Liver (tissue), 9 donors: Measurements from ENCODE around the gene KIN. TPM values are rescaled to one million over a fixed set of nuclear protein-coding genes. Genes with fewer than 3 reads are reported as not detected.

Experiments used
- DNase-seq: peaks from one replicate; pipeline ENCODE4 v3.0.0-alpha.2; 2017; ENCODE audit warnings: low spot score
- H3K27ac ChIP-seq, 2 donors: one replicate each; pipeline ENCODE4 v1.7.0; 2013; ENCODE audit warnings: inconsistent platforms in 2 of 2, low read length in 2 of 2, control low read depth in 1 of 2, low read depth in 1 of 2, mild to moderate bottlenecking in 1 of 2
- H3K27me3 ChIP-seq, 4 donors: one replicate each; pipeline versions ENCODE4 v1.6.1 to v1.7.0; 2013; ENCODE audit warnings: low read length in 3 of 4, inconsistent platforms in 1 of 4, mild to moderate bottlenecking in 1 of 4, moderate library complexity in 1 of 4; ENCODE audit not compliant: control insufficient read depth in 4 of 4, insufficient read depth in 4 of 4
- H3K36me3 ChIP-seq, 4 donors: one replicate each; pipeline versions ENCODE4 v1.6.1 to v1.7.0; 2013; ENCODE audit warnings: low read length in 3 of 4, mild to moderate bottlenecking in 3 of 4, low read depth in 1 of 4, moderate library complexity in 1 of 4; ENCODE audit not compliant: control insufficient read depth in 4 of 4, insufficient read depth in 3 of 4
- H3K4me1 ChIP-seq, 4 donors: one replicate each; pipeline versions ENCODE4 v1.6.1 to v1.7.0; 2013; ENCODE audit warnings: low read length in 3 of 4, mild to moderate bottlenecking in 3 of 4, moderate library complexity in 1 of 4; ENCODE audit not compliant: control insufficient read depth in 4 of 4, insufficient read depth in 4 of 4
- H3K4me3 ChIP-seq, 3 donors: one replicate each; pipeline versions ENCODE4 v1.6.1 to v1.7.0; 2013; ENCODE audit warnings: low read length in 3 of 3, control low read depth in 1 of 3, low read depth in 1 of 3, mild to moderate bottlenecking in 1 of 3
- H3K9ac ChIP-seq, 2 donors: one replicate each; pipeline ENCODE4 v1.7.0; 2013; ENCODE audit warnings: low read length in 2 of 2, mild to moderate bottlenecking in 2 of 2, moderate library complexity in 2 of 2, control low read depth in 1 of 2, low read depth in 1 of 2
- H3K9me3 ChIP-seq, 4 donors: one replicate each; pipeline versions ENCODE4 v1.6.1 to v1.7.0; 2013; ENCODE audit warnings: low read length in 3 of 4; ENCODE audit not compliant: control insufficient read depth in 4 of 4
- EGR1 ChIP-seq, 2 donors: IDR thresholded peaks; 2 replicates each; pipeline ENCODE4 v1.6.1; 2016 to 2018; ENCODE audit warnings: antibody characterized with exemption in 2 of 2, low read depth in 2 of 2
- FOXA2 ChIP-seq: IDR thresholded peaks from 2 replicates; pipeline ENCODE4 v1.6.1; 2016; ENCODE audit warnings: antibody characterized with exemption
- GABPA ChIP-seq, 2 donors: IDR thresholded peaks in 1 of 2; conservative IDR thresholded peaks in 1 of 2; 2 replicates each; pipeline ENCODE4 v1.6.1; 2016; ENCODE audit warnings: antibody characterized with exemption in 2 of 2, mild to moderate bottlenecking in 1 of 2, moderate library complexity in 1 of 2
- HNF4A ChIP-seq, 2 donors: conservative IDR thresholded peaks; 2 replicates each; pipeline ENCODE4 v1.6.1; 2016; ENCODE audit warnings: antibody characterized with exemption in 2 of 2, mild to moderate bottlenecking in 2 of 2
- HNF4G ChIP-seq: IDR thresholded peaks from 2 replicates; pipeline ENCODE4 v1.6.1; 2016; ENCODE audit warnings: antibody characterized with exemption
- JUND ChIP-seq, 2 donors: IDR thresholded peaks; 2 replicates each; pipeline ENCODE4 v1.6.1; 2016; ENCODE audit warnings: antibody characterized with exemption in 2 of 2
- MAX ChIP-seq: IDR thresholded peaks from 2 replicates; pipeline ENCODE4 v1.6.1; 2016; ENCODE audit warnings: antibody characterized with exemption
- NR2F2 ChIP-seq: IDR thresholded peaks from 2 replicates; pipeline ENCODE4 v1.6.1; 2016; ENCODE audit warnings: antibody characterized with exemption
- REST ChIP-seq: IDR thresholded peaks from 2 replicates; pipeline ENCODE4 v1.6.1; 2016; ENCODE audit warnings: antibody characterized with exemption, mild to moderate bottlenecking
- RXRA ChIP-seq, 2 donors: IDR thresholded peaks; 2 replicates each; pipeline ENCODE4 v1.6.1; 2017 to 2018; ENCODE audit warnings: antibody characterized with exemption in 2 of 2, mild to moderate bottlenecking in 1 of 2
- TAF1 ChIP-seq: conservative IDR thresholded peaks from 2 replicates; pipeline ENCODE4 v1.6.1; 2016; ENCODE audit warnings: antibody characterized with exemption, mild to moderate bottlenecking
- YY1 ChIP-seq: IDR thresholded peaks from 2 replicates; pipeline ENCODE4 v1.6.1; 2016; ENCODE audit warnings: antibody characterized with exemption, mild to moderate bottlenecking
- WGBS: extraction: QIAGEN DNeasy Blood & Tissue Kit; methylation state at CpG from one replicate; pipeline ENCODE4 v1.1.7; 2013; 5-methylcytosine and 5-hydroxymethylcytosine counted together
- polyA plus RNA-seq, 2 donors: library from polyadenylated mRNA; stranded (reverse) in 1 of 2; unstranded in 1 of 2; fragments of 200-250 nt in 1 of 2; fragments of >200 nt in 1 of 2; fragmentation: Nextera tagmentation in 1 of 2; extraction: Ambion mirVana in 1 of 2; gene quantifications; one replicate each; pipeline versions ENCODE4 v1.2.1 to v1.2.3, GENCODE V29; 2013 to 2015
- total RNA-seq, 2 donors: library from RNA; depleted of rRNA; stranded (reverse); fragments of >200 nt; gene quantifications; one replicate each; pipeline ENCODE4 v1.2.3, GENCODE V29; 2014
- TF ChIP-seq, protein P1 (sequence below): fragments of 150-350 bp; IDR thresholded peaks from 2 replicates; pipeline ENCODE4 v1.5.1; 2017; ENCODE audit warnings: improper control_type of control experiment, low read depth, low read length; ENCODE audit not compliant: missing input control
- TF ChIP-seq, protein P2 (sequence below): IDR thresholded peaks from 2 replicates; pipeline ENCODE4 v1.6.1; 2016; ENCODE audit warnings: antibody characterized with exemption
- TF ChIP-seq, protein P3 (sequence below): IDR thresholded peaks from 2 replicates; pipeline ENCODE4 v1.6.1; 2016; ENCODE audit warnings: antibody characterized with exemption
- donor health status: healthy.
- donor health status: healthy.
- donor health status: healthy.
- donor health status: healthy.
- donor health status: healthy.

Gene KIN
- total and polyA plus RNA-seq, 4 donors, result 2.4 to 3.8 (median 3.1) TPM

GRCh38 chr10:7707102-7707501 is 80.7 kb downstream of the KIN start (continued):
- TF ChIP-seq, protein P1, sequence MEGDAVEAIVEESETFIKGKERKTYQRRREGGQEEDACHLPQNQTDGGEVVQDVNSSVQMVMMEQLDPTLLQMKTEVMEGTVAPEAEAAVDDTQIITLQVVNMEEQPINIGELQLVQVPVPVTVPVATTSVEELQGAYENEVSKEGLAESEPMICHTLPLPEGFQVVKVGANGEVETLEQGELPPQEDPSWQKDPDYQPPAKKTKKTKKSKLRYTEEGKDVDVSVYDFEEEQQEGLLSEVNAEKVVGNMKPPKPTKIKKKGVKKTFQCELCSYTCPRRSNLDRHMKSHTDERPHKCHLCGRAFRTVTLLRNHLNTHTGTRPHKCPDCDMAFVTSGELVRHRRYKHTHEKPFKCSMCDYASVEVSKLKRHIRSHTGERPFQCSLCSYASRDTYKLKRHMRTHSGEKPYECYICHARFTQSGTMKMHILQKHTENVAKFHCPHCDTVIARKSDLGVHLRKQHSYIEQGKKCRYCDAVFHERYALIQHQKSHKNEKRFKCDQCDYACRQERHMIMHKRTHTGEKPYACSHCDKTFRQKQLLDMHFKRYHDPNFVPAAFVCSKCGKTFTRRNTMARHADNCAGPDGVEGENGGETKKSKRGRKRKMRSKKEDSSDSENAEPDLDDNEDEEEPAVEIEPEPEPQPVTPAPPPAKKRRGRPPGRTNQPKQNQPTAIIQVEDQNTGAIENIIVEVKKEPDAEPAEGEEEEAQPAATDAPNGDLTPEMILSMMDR, result no peak
- TF ChIP-seq, protein P2, sequence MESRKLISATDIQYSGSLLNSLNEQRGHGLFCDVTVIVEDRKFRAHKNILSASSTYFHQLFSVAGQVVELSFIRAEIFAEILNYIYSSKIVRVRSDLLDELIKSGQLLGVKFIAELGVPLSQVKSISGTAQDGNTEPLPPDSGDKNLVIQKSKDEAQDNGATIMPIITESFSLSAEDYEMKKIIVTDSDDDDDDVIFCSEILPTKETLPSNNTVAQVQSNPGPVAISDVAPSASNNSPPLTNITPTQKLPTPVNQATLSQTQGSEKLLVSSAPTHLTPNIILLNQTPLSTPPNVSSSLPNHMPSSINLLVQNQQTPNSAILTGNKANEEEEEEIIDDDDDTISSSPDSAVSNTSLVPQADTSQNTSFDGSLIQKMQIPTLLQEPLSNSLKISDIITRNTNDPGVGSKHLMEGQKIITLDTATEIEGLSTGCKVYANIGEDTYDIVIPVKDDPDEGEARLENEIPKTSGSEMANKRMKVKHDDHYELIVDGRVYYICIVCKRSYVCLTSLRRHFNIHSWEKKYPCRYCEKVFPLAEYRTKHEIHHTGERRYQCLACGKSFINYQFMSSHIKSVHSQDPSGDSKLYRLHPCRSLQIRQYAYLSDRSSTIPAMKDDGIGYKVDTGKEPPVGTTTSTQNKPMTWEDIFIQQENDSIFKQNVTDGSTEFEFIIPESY, result peak; percentile 65
- peak in 1 of 2 donors; percentile 23 for TF ChIP-seq EGR1 (IDR thresholded peaks at IDR 0.05; ENCODE audit: low read depth in 2 of 2)
- TF ChIP-seq HNF4A (conservative IDR thresholded peaks at IDR 0.05), result peak; percentile 58 to 74
- TF ChIP-seq JUND (IDR thresholded peaks at IDR 0.05), result peak; percentile 27 to 61
- peak; percentile 69 for TF ChIP-seq TAF1
- peak; percentile 61 to 64 for TF ChIP-seq RXRA (IDR thresholded peaks at IDR 0.05)
- TF ChIP-seq HNF4G, result no peak
- no peak for TF ChIP-seq NR2F2

GRCh38 chr10:7706534-7707073 is 81.2 kb downstream of the KIN start:
- H3K9me3 ChIP-seq, result no peaks in the 10 kb centered on the region
- DNase-seq, result no peak
- no peak overlapping the region for H3K9ac ChIP-seq
- H3K27ac ChIP-seq, result peak overlapping the region; percentile 19 to 42
- no peaks in the 10 kb centered on the region for H3K27me3 ChIP-seq
- peaks cover 11 to 70% (median 56%) of the 10 kb centered on the region in 4 donors for H3K4me1 ChIP-seq
- no peak for TF ChIP-seq HNF4A (conservative IDR thresholded peaks at IDR 0.05)
- no peak for TF ChIP-seq FOXA2
- TF ChIP-seq, protein P2, result no peak
- no peak for TF ChIP-seq NR2F2
- TF ChIP-seq YY1, result no peak
- TF ChIP-seq, protein P3, sequence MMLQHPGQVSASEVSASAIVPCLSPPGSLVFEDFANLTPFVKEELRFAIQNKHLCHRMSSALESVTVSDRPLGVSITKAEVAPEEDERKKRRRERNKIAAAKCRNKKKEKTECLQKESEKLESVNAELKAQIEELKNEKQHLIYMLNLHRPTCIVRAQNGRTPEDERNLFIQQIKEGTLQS, result no peak
- TF ChIP-seq MAX, result no peak
- no peak for TF ChIP-seq EGR1 (IDR thresholded peaks at IDR 0.05; ENCODE audit: low read depth in 2 of 2)
- TF ChIP-seq JUND (IDR thresholded peaks at IDR 0.05), result no peak
- no peak for TF ChIP-seq GABPA (IDR thresholded peaks at IDR 0.05 in 1 of 2, conservative IDR thresholded peaks at IDR 0.05 in 1 of 2)
- no peak for TF ChIP-seq RXRA (IDR thresholded peaks at IDR 0.05)
- TF ChIP-seq REST, result no peak
- TF ChIP-seq TAF1, result no peak
- 35% methylated on average over 4 of the region's 4 CpGs for whole genome bisulfite sequencing
- H3K4me3 ChIP-seq, result peak overlapping the region; percentile 32 to 93 (median 72)
- H3K36me3 ChIP-seq, result peaks cover 0 to 14% (median under 1%) of the 10 kb centered on the region in 4 donors
